Endothelial cell of umbilical vein (primary cell): Measurements from ENCODE around the gene ALOX12. TPM values are rescaled to one million over a fixed set of nuclear protein-coding genes. Genes with fewer than 3 reads are reported as not detected.

Source experiments
- BruUV-seq: library from RNA; stranded (reverse); fragments of 400-500 nt; replicated peaks from 2 replicates; lab custom pipeline; 2021; lab: Mats Ljungman, UMichigan
- CTCF ChIA-PET: fragments of 300-600, 350-600 bp; sonication (Branson Sonifier 250); formaldehyde crosslinking; loops from one replicate; lab custom pipeline; 2021; ENCODE audit warnings: antibody characterized with exemption, inconsistent platforms; lab: Charles Lee
- POLR2A ChIA-PET: fragments of 300-600, 350-600 bp; sonication (Branson Sonifier 250); formaldehyde crosslinking; loops from one replicate; lab custom pipeline; 2021; ENCODE audit warnings: antibody characterized with exemption, inconsistent platforms; lab: Charles Lee
- DNase-seq: peaks from one replicate; pipeline ENCODE4 v3.0.0-alpha.2; 2011; ENCODE audit warnings: low read depth, low spot score
- FAIRE-seq: peaks from 2 replicates; lab custom pipeline; 2011; peaks lifted over from hg19 to GRCh38; lab: Jason Lieb, UNC
- H2AFZ ChIP-seq: 2 replicates; pipeline ENCODE4 v1.6.0; 2012; ENCODE audit warnings: low read depth, low read length, control low read depth, inconsistent platforms
- H3K27ac ChIP-seq: 2 replicates; pipeline ENCODE4 v1.5.1; 2011; ENCODE audit warnings: low read depth, mild to moderate bottlenecking, control low read depth, low read length, moderate library complexity; ENCODE audit not compliant: insufficient read depth
- H3K27me3 ChIP-seq, 2 experiments: 2 replicates each; pipeline versions ENCODE4 v1.6.0 to v1.6.1; 2011; ENCODE audit warnings: low read length in 2 of 2, mixed read lengths in 1 of 2; ENCODE audit not compliant: control insufficient read depth in 2 of 2, insufficient read depth in 2 of 2
- H3K36me3 ChIP-seq, 2 experiments: 2 replicates in 1 of 2; 3 replicates in 1 of 2; pipeline ENCODE4 v1.5.1; 2011; ENCODE audit warnings: low read length in 2 of 2, mild to moderate bottlenecking in 1 of 2, moderate library complexity in 1 of 2; ENCODE audit not compliant: control insufficient read depth in 2 of 2, insufficient read depth in 2 of 2; ENCODE audit errors: extremely low read depth in 1 of 2
- H3K4me1 ChIP-seq: 3 replicates; pipeline ENCODE4 v1.5.1; 2011; ENCODE audit warnings: mild to moderate bottlenecking, low read length; ENCODE audit not compliant: control insufficient read depth, insufficient read depth; ENCODE audit errors: extremely low read depth
- H3K4me2 ChIP-seq: 2 replicates; pipeline ENCODE4 v1.6.1; 2011; ENCODE audit warnings: low read length, control low read depth, mixed read lengths; ENCODE audit not compliant: insufficient read depth
- H3K4me3 ChIP-seq, 3 experiments: fragments of 200-600 bp in 1 of 3; sonication (generic), shearing (Covaris generic) in 1 of 3; replicated peaks in 1 of 3; 2 replicates each; pipeline ENCODE4 v1.5.1; 2011 to 2016; ENCODE audit warnings: control low read depth in 3 of 3, low read length in 3 of 3, mild to moderate bottlenecking in 2 of 3, inconsistent platforms in 1 of 3, low read depth in 1 of 3, moderate library complexity in 1 of 3; ENCODE audit not compliant: insufficient read depth in 1 of 3
- H3K79me2 ChIP-seq: 2 replicates; pipeline ENCODE4 v1.6.0; 2012; ENCODE audit warnings: low read length, inconsistent platforms; ENCODE audit not compliant: control insufficient read depth, insufficient read depth
- H3K9ac ChIP-seq: replicated peaks from 2 replicates; pipeline ENCODE3; 2011; ENCODE audit warnings: low read length, control low read depth; ENCODE audit not compliant: insufficient read depth; ENCODE audit errors: extremely low read depth
- H3K9me1 ChIP-seq: replicated peaks from 3 replicates; pipeline ENCODE4 v1.6.0; 2011; ENCODE audit warnings: mild to moderate bottlenecking, low read length; ENCODE audit not compliant: control insufficient read depth, insufficient read depth; ENCODE audit errors: extremely low read depth
- H3K9me3 ChIP-seq: replicated peaks from 2 replicates; pipeline ENCODE4 v1.5.1; 2012; ENCODE audit warnings: low read length, inconsistent platforms; ENCODE audit not compliant: control insufficient read depth, insufficient read depth
- H4K20me1 ChIP-seq: replicated peaks from 2 replicates; pipeline ENCODE3; 2011; ENCODE audit warnings: mild to moderate bottlenecking, low read length; ENCODE audit not compliant: control insufficient read depth, insufficient read depth; ENCODE audit errors: extremely low read depth
- EZH2 ChIP-seq: IDR thresholded peaks from 2 replicates; pipeline ENCODE4 v1.6.1; 2012; ENCODE audit warnings: borderline replicate concordance, low read depth, mild to moderate bottlenecking, moderate library complexity, low read length, inconsistent platforms; ENCODE audit not compliant: severe bottlenecking
- FOS ChIP-seq: IDR thresholded peaks from 2 replicates; pipeline ENCODE4 v1.6.1; 2011; ENCODE audit warnings: mild to moderate bottlenecking, low read length, moderate library complexity, borderline replicate concordance; ENCODE audit not compliant: insufficient read depth
- GATA2 ChIP-seq: IDR thresholded peaks from 2 replicates; pipeline ENCODE4 v1.7.0; 2011; ENCODE audit warnings: low read depth, mild to moderate bottlenecking, moderate library complexity, mixed read lengths, low read length; ENCODE audit not compliant: insufficient read length, insufficient read depth
- JUN ChIP-seq: IDR thresholded peaks from 2 replicates; pipeline ENCODE4 v1.6.1; 2011; ENCODE audit warnings: borderline replicate concordance, low read depth; ENCODE audit not compliant: insufficient read length, insufficient read depth
- POLR2A ChIP-seq: IDR thresholded peaks from 2 replicates; pipeline ENCODE4 v1.6.1; 2012; ENCODE audit warnings: low read depth, mild to moderate bottlenecking, control low read depth, low read length
- dilution Hi-C: fragments of 300-500 bp; cut with MboI; formaldehyde crosslinking; loops from one replicate; pipeline ENCODE4 v1.15.0; 2019; ENCODE audit warnings: low sequenced_read_pairs; ENCODE audit not compliant: extremely low pct_ligation_motif_present
- intact Hi-C: fragments of 100-400 bp; cut with micrococcal nuclease; formaldehyde crosslinking; loops from one replicate; pipeline ENCODE4 v1.10.0; 2022
- polyA plus RNA-seq, 4 experiments: library from polyadenylated mRNA; depleted of rRNA in 3 of 4; stranded (reverse) in 3 of 4; unstranded in 1 of 4; fragments of >200 nt; gene quantifications; 2 replicates each; pipeline versions ENCODE4 v1.2.1 to v1.2.3, GENCODE V29; 2011 to 2012; ENCODE audit warnings: missing spikeins in 1 of 4
- total RNA-seq: library from RNA; stranded (reverse); gene quantifications from 2 replicates; pipeline ENCODE4 v1.2.3, GENCODE V29; 2021
- TF ChIP-seq, protein P1 (sequence below): IDR thresholded peaks from 2 replicates; pipeline ENCODE4 v1.6.1; 2011; ENCODE audit not compliant: insufficient read depth, insufficient read length
- TF ChIP-seq, protein P2 (sequence below), 2 donors: IDR thresholded peaks; 1 replicate in 1 of 2; 2 replicates in 1 of 2; pipeline ENCODE4 v1.5.1; 2011; ENCODE audit warnings: low read length in 2 of 2, mild to moderate bottlenecking in 2 of 2, moderate library complexity in 2 of 2, control low read depth in 1 of 2, inconsistent platforms in 1 of 2, low read depth in 1 of 2; ENCODE audit not compliant: insufficient read depth in 1 of 2; ENCODE audit errors: extremely low read depth in 1 of 2

ALOX12 gene
- total and polyA plus RNA-seq, 2 donors (not counting 3 experiments of a cell fraction or from before 2014, with no cell fraction given): not detected

DNA sequence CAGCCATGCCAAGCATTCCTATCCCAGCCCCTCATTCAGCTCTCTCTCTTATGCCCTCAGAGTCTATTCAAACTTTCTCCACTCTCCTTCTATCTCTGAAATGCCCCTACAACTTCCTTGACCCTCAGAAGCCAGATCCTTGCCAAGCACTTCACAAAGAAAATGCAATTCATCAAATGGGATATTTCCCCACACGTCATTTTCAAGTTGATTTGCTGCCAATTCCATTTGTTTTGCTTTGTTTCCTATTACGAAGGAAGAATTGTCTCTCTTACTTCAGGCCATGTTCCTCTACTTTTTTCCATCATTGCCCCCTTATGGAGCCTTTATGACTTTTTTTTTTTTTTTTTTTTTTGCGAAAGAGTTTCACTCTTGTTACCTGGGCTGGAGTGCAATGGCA is 9.2 kb upstream of the ALOX12 start:
- no peaks in the 10 kb centered on the region for H3K9me1 ChIP-seq
- ChIA-PET CTCF (interaction anchor here (1.4 to 1.9 kb wide), 2 partner anchors 14 to 76 kb away, joined by 3 to 8 read pairs; no protein-coding TSS in a partner anchor), POLR2A (no interaction called here)
- H3K4me2 ChIP-seq: no peak overlapping the region
- no peak overlapping the region for H3K4me3 ChIP-seq
- H3K36me3 ChIP-seq: no peaks in the 10 kb centered on the region
- intact Hi-C loops (no loop called here), dilution Hi-C loops (no loop called here)
- DNase-seq: peak; percentile 71
- peaks cover 0 to 5% of the 10 kb centered on the region in 2 experiments for H3K27me3 ChIP-seq
- no TSS peak for BruUV-seq
- no peaks in the 10 kb centered on the region for H4K20me1 ChIP-seq
- no peaks in the 10 kb centered on the region for H3K79me2 ChIP-seq
- H3K4me1 ChIP-seq: no peaks in the 10 kb centered on the region
- H2AFZ ChIP-seq: no peak overlapping the region
- H3K9ac ChIP-seq: no peak overlapping the region
- H3K9me3 ChIP-seq: no peaks in the 10 kb centered on the region
- TF ChIP-seq GATA2: no peak
- TF ChIP-seq EZH2: no peak
- TF ChIP-seq JUN: no peak
- TF ChIP-seq FOS: no peak
- TF ChIP-seq, protein P1, sequence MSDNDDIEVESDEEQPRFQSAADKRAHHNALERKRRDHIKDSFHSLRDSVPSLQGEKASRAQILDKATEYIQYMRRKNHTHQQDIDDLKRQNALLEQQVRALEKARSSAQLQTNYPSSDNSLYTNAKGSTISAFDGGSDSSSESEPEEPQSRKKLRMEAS: no peak
- TF ChIP-seq, protein P2, sequence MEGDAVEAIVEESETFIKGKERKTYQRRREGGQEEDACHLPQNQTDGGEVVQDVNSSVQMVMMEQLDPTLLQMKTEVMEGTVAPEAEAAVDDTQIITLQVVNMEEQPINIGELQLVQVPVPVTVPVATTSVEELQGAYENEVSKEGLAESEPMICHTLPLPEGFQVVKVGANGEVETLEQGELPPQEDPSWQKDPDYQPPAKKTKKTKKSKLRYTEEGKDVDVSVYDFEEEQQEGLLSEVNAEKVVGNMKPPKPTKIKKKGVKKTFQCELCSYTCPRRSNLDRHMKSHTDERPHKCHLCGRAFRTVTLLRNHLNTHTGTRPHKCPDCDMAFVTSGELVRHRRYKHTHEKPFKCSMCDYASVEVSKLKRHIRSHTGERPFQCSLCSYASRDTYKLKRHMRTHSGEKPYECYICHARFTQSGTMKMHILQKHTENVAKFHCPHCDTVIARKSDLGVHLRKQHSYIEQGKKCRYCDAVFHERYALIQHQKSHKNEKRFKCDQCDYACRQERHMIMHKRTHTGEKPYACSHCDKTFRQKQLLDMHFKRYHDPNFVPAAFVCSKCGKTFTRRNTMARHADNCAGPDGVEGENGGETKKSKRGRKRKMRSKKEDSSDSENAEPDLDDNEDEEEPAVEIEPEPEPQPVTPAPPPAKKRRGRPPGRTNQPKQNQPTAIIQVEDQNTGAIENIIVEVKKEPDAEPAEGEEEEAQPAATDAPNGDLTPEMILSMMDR (IDR thresholded peaks at IDR 0.05; ENCODE audit: extremely low read depth in 1 of 2, insufficient read depth in 1 of 2, low read depth in 1 of 2, low read length in 2 of 2): no peak
- TF ChIP-seq POLR2A: no peak
- FAIRE-seq: peak; percentile 21
- H3K27ac ChIP-seq: no peak overlapping the region
